ENCODE results near the gene SEMA6C.

Gene SEMA6C

GRCh38 chr1:151135433-151136385 is 10.7 kb downstream of the SEMA6C start:
- DNase-seq (ENCODE audit: low read depth) = no peak
- TF ChIP-seq, protein P1, sequence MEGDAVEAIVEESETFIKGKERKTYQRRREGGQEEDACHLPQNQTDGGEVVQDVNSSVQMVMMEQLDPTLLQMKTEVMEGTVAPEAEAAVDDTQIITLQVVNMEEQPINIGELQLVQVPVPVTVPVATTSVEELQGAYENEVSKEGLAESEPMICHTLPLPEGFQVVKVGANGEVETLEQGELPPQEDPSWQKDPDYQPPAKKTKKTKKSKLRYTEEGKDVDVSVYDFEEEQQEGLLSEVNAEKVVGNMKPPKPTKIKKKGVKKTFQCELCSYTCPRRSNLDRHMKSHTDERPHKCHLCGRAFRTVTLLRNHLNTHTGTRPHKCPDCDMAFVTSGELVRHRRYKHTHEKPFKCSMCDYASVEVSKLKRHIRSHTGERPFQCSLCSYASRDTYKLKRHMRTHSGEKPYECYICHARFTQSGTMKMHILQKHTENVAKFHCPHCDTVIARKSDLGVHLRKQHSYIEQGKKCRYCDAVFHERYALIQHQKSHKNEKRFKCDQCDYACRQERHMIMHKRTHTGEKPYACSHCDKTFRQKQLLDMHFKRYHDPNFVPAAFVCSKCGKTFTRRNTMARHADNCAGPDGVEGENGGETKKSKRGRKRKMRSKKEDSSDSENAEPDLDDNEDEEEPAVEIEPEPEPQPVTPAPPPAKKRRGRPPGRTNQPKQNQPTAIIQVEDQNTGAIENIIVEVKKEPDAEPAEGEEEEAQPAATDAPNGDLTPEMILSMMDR (IDR thresholded peaks at IDR 0.05; ENCODE audit: control insufficient read depth, extremely low read depth, insufficient read depth) = no peak
- H3K4me3 ChIP-seq (ENCODE audit: low read depth, low read length) = no peak overlapping the region

- no peak for DNase-seq (ENCODE audit: low read depth)
- TF ChIP-seq, protein P1 (IDR thresholded peaks at IDR 0.05; ENCODE audit: control insufficient read depth, extremely low read depth, insufficient read depth) = no peak
- no peak overlapping the region for H3K4me3 ChIP-seq (ENCODE audit: low read depth, low read length)
These were observed 11.4 kb downstream of the SEMA6C start for GRCh38 chr1:151134991-151135390.

DNA sequence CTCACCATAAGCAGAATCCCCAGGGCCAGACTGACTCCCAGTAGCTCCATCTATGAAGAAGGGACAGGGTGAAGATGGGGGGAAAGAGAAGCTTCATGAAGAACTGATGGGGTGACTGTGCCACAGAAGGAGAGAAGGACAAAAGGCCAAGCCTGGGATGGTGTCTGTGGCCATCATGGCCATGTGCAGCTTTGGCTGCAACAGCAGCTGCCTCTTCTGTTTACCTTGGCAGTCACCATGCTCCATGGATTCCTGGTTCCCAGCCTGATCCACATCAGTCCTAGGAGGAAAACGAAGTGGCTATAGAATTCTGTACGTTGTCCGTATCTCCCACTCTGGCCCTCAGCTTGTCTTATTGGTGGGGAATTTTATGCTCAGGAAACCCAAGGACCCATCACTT is 12.0 kb downstream of the SEMA6C start:
- TF ChIP-seq, protein P1 (IDR thresholded peaks at IDR 0.05; ENCODE audit: control insufficient read depth, extremely low read depth, insufficient read depth) = no peak
- H3K4me3 ChIP-seq (ENCODE audit: low read depth, low read length) = no peak overlapping the region
- DNase-seq (ENCODE audit: low read depth) = peak; percentile 19

DNA sequence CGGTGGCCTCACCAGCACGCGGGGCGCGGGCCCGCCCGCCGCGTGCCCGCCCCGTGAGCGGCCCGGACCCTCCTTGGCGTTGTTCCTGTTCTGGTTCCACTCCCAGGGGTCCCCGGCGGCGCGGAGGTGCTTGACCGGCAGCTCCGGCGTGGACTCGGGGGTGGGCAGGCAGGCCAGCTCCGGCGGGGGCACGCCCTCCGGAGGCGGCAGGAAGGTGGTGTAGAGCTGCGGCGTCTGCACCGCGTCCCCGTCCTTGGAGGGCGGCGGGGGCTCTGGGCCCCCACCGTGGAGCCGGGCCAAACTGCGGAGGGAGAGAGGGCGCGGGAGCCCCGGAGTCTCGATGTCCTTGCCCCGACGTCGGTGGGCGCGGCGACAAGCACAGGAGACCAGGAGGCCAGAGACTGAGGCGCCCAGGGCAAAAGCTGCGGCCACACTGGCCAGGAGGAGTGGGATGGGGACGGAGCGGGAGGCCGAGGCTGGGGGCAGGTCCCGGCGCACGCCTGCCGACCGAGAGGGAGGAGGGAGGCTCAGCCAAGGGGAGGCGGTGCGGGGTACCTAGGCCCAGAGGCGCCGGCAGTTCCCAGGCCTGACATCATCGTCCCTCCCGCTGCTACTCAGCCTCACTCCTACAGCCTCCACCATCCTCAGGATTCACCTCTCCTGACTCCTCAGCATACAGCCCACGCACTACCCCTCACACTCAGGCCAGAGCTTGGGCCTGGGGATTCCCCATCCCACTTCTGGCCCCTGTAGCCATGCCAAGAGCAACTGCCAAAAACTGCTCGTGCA is 13.2 kb downstream of the SEMA6C start:
- no peak for DNase-seq (ENCODE audit: low read depth)
- TF ChIP-seq, protein P1 (IDR thresholded peaks at IDR 0.05; ENCODE audit: control insufficient read depth, extremely low read depth, insufficient read depth) = no peak
- no peak overlapping the region for H3K4me3 ChIP-seq (ENCODE audit: low read depth, low read length)

DNA sequence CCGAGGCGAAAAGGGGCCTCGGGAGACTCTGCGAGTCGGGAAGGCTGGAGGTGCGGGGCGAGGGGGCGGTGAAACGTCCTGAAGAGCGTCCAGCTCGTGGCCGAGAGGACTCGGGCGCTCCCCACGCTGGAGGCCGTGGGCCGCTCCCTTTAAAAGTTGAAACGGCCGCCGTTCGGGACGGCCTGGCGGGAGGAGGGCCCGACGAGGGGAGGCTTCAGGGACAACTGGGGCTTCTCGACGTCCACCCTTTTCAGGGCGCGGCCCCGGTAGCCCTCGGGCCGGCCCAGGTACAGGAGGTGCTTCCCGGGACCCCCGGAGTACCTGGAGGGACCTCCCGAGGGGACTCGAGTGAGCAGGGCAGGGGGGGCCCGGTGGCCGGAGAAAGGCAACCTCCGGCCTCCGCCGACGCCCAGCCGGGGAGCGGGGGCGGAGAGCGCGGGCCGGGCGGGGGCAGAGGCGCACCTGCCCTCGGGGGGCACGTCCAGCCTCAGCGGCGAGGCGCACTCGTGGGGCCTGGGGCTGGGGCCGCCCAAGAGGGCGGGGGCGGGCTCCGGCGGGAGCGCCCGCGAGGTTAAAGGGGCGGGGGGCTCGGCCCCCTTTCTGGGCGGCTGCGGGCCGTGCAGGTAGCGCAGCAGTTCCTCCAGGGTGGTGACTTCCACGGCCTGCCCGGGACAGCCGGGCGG is 14.0 kb downstream of the SEMA6C start:
- no peak overlapping the region for H3K4me3 ChIP-seq (ENCODE audit: low read depth, low read length)
- TF ChIP-seq, protein P1 (IDR thresholded peaks at IDR 0.05; ENCODE audit: control insufficient read depth, extremely low read depth, insufficient read depth) = no peak
- DNase-seq (ENCODE audit: low read depth) = no peak

GRCh38 chr1:151131701-151132334 is 14.6 kb downstream of the SEMA6C start:
- H3K4me3 ChIP-seq (ENCODE audit: low read depth, low read length) = no peak overlapping the region
- DNase-seq (ENCODE audit: low read depth) = no peak
- TF ChIP-seq, protein P1 (IDR thresholded peaks at IDR 0.05; ENCODE audit: control insufficient read depth, extremely low read depth, insufficient read depth) = no peak
